Colon (tissue), 2 donors: ENCODE measurements around the gene MANBA.

Experiments used
- FAIRE-seq: peaks from 2 replicates; lab custom pipeline; 2012; peaks lifted over from hg19 to GRCh38; lab: Jason Lieb, UNC
- donor health status: control.
- donor health status: control.

MANBA gene

GRCh38 chr4:102760645-102761295 lies at the start of gene MANBA:
TSS of gene MANBA (minus strand) at chr4:102760968. CDS start at chr4:102760894, 74 bp downstream.
- FAIRE-seq: no peak

- FAIRE-seq: no peak
Observed at GRCh38 chr4:102809691-102810090, 48.9 kb upstream of the MANBA start.

DNA sequence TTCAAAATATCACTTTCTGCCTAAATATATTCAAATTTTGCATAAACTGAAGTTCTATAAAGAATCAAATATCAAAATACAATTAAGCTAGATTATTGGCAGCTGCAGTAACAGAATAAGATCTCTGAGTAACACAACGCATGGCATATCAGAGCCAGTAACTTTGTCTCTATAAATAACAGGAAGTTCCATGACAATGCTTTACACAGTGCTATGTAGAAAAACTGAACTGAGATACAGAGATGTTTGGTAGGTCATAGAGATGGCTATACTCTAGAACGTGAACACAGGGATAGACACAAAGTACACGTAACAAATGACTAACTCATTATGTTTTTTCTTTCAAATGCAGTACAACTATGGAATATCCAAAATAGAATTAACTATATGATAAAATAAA lies 48.4 kb upstream of the MANBA start:
- no peak for FAIRE-seq

- FAIRE-seq: no peak
Observed at GRCh38 chr4:102808009-102808408, 47.2 kb upstream of the MANBA start.

GRCh38 chr4:102807345-102807744 lies 46.6 kb upstream of the MANBA start:
- no peak for FAIRE-seq

- no peak for FAIRE-seq
Observed at GRCh38 chr4:102799816-102800215, 39.0 kb upstream of the MANBA start.

DNA sequence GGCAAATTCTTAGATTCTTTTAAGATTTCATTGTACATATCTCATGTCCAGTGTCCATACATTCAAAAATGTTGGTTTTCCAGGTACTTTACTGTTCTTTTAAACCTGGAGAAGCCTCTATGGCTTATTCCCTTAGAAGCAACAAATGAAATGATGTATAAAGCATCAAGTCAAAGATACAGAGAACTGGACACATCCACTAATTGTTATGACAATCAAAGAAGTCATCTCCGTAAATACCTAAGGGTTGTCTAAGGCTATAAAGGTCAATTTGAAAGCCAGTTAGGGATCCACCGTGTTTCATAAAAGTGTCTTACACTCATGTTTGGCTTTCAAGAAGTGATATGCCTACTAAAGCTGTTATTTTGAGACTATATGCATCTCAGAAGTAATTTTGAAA lies 34.2 kb upstream of the MANBA start:
- FAIRE-seq: no peak

GRCh38 chr4:102792361-102792936 lies 31.7 kb upstream of the MANBA start:
- no peak for FAIRE-seq

DNA sequence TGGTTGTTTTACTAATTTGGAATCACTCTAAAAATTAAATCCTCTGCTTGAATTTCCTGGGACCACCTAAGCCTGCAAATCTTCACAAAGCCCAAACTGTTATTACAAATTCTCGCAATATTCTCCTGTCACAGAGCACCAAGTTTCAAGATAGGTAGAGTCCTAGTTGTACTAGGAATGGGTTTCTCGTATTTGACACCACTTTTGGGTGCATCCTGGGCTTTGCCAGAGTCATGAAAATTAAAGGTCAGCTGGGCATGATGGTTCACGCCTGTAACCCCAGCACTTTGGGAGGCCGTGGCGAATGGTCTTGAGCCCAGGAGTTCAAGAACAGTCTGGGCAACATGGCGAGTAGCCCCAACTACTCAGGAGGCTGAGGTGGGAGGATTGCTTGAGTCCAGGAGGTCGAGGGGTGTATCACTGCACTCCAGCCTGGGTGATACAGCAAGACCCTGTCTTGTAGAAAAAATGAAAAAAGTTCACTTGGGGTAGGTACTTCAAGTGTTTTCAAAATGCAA lies 30.6 kb upstream of the MANBA start:
- no peak for FAIRE-seq

- no peak for FAIRE-seq
Observed at GRCh38 chr4:102789317-102789717, 28.5 kb upstream of the MANBA start.

DNA sequence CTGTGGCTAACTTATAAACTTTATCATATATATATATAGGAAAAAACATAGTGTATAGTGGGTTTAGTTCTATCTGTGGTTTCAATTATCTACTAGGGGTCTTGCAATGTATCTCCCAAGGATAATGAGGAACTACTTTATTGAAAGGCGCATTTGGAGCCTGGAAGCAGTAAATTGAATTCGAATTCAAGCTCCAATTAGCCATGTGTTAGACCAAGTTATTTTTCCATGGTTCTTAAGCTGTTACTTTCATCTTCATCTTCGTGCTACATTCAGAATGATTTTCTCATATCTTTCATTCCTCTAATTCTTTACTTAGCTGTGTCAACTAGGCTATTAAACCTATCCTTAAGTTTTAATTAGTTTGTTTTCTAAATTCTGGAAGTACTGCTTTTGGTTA lies 27.2 kb upstream of the MANBA start:
- no peak for FAIRE-seq

GRCh38 chr4:102787096-102787881 lies 26.5 kb upstream of the MANBA start:
- FAIRE-seq: no peak

GRCh38 chr4:102786279-102786678 lies 25.5 kb upstream of the MANBA start:
- FAIRE-seq: no peak

- no peak for FAIRE-seq
Observed at GRCh38 chr4:102783006-102783405, 22.2 kb upstream of the MANBA start.

GRCh38 chr4:102781570-102781969 lies 20.8 kb upstream of the MANBA start:
- FAIRE-seq: no peak

DNA sequence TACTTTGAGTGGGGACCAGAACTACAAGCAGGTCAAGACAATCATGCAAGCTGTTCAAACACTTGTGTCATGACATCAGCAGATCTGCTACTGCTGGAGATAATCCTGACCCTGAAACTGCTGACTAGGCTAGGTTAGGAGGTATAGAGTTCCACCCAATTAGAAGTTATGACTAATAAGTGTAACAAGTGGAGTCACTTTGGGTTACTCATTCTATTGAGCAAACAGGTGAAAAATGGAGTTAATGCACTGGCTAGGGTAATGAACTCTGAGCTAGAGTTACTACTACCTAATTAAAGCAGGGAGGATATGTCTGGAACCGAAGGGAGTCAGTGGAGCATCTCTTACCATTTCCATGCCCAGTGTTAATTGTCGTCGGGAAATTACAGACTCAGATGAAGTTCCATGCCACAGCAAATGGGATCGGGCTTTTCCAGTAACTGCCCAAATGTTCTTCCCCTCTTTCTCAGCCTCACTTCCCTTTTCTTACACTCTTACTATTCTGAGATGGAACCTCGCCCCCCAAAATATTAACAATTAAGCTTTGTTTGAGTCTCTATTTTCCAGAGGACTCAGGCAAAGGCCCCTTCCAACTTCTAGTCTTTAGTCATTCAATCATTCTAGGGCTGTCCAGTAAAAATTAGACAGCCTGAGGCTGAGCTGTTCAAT lies 19.8 kb upstream of the MANBA start:
- no peak for FAIRE-seq

DNA sequence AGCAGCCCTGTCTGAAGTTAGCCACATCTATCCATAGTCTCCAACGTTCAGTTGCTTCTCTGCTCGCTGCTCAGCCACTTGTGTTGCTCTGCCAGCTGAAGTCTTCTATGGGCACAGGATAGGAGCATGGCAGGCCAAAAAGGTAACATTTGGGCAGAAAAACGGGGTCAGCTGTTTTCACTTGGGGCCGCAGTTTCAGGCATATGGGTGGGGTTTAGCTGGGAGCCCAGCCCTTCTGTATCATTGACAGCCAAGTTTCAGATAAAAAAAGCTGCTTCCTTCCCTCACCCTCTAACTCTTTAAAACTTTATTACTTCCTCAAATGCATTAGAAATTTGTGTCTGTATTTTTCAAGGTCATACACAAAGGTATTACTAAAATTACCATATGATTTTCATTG lies 18.4 kb upstream of the MANBA start:
- no peak for FAIRE-seq

DNA sequence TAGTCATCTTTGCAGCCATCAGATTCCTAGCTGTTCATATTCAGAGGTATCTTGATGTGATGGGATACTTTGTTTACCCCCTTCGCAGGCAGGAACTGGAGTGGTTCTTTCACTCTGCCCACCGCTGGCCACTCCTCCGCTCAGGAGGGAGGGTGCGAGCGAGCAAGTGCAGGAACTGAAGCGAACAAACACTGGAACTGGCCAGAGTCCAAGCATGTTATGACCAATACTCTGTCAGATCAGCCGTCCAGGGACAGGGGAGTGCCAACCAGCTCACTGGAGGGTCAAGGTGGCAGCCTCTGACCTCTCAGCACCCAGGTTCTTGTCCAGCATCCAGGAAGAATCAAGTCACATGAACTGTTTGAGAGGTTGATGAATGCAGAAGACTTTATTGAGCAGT lies 18.0 kb upstream of the MANBA start:
- FAIRE-seq: no peak

GRCh38 chr4:102775805-102776204 lies 15.0 kb upstream of the MANBA start:
- FAIRE-seq: no peak

DNA sequence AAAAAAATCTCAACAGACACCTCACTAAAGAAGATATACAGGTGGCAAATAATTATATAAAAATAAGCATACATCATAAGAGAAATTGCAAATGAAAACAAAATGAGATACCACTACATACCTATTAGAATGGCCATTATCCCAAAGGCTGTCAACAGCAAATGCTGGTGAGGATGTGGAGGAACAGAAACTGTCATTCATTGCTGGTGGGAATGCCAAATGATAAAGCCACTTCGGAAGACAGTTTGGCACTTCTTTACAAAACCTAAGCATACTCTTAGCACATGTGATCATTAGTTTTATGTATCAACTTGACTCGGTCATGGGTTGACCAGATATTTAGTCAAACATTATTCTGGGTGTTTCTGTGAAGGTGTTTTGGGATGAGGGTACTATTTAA lies 13.5 kb upstream of the MANBA start:
- FAIRE-seq: no peak

DNA sequence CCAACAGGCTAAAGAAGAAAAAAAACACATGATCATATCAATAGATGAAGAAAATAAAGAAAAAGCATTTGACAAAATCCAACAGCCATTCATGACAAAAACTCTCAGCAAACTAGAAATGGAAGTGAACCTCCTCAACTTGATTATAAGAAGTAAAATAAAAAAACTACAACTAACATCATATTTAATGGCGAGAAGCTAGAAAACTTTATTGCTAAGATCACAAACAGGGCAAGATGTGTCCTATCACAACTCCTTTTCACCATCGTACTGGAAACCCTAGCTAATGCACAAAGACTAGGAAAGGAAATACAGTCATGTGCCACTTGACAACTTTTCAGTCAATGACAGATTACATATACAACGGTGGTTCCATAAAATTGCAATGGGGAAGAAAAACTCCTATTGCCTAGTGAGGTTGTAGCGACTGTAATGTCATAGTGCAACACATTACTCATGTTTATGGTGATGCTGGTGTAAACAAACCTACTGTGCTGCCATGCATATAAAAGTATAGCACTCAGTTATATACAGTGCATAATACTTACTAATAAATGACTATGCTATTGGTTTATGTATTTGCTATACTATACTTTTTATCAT lies 12.1 kb upstream of the MANBA start:
- FAIRE-seq: no peak

DNA sequence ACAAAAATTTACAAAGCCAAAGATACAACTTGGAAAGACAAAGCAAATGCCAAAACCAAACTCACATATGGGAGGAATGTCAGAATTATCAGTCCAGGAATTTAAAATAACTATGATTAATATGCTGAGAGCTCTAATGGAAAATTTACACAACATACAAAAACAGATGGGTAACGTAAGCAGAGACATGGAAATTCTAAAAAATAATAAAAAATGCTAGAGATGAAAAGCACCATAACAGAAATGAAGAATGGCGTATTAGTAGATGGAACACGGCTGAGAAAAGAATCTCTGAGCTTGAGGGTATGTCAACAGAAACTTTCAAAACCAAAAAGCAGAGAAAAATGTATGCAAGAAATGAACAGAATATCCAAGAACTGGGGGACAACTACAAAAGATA lies 4.1 kb upstream of the MANBA start:
- FAIRE-seq: no peak
